Subcutaneous abdominal adipose tissue (tissue), 5 donors: ENCODE measurements around the gene NUDC.
"Not testable (repeated sequence)": the region's sequence is repeated elsewhere in the genome, so short reads cannot be mapped to it uniquely, and the experiment has no call there.

ENCODE experiments used
- H3K27ac ChIP-seq: one replicate; pipeline ENCODE4 v1.7.0; 2013; ENCODE audit warnings: low read depth, mild to moderate bottlenecking, inconsistent platforms, low read length, moderate library complexity
- H3K27me3 ChIP-seq, 5 donors: one replicate each; pipeline ENCODE4 v1.7.0; 2013; ENCODE audit warnings: low read length in 5 of 5, inconsistent platforms in 1 of 5; ENCODE audit not compliant: control insufficient read depth in 5 of 5, insufficient read depth in 4 of 5
- H3K36me3 ChIP-seq, 5 donors: one replicate each; pipeline ENCODE4 v1.7.0; 2013; ENCODE audit warnings: low read length in 5 of 5; ENCODE audit not compliant: control insufficient read depth in 5 of 5, insufficient read depth in 5 of 5
- H3K4me1 ChIP-seq, 5 donors: one replicate each; pipeline ENCODE4 v1.7.0; 2013; ENCODE audit warnings: low read length in 5 of 5, mild to moderate bottlenecking in 3 of 5, moderate library complexity in 1 of 5; ENCODE audit not compliant: control insufficient read depth in 5 of 5, insufficient read depth in 5 of 5
- H3K4me3 ChIP-seq, 5 donors: one replicate each; pipeline ENCODE4 v1.7.0; 2013; ENCODE audit warnings: low read length in 5 of 5, low read depth in 1 of 5
- H3K9ac ChIP-seq, 5 donors: one replicate each; pipeline ENCODE4 v1.7.0; 2013; ENCODE audit warnings: low read length in 5 of 5, mild to moderate bottlenecking in 4 of 5, moderate library complexity in 3 of 5
- H3K9me3 ChIP-seq, 5 donors: one replicate each; pipeline ENCODE4 v1.7.0; 2013; ENCODE audit warnings: low read length in 5 of 5; ENCODE audit not compliant: control insufficient read depth in 5 of 5
- donor health status: healthy.
- donor health status: healthy.
- donor health status: healthy.
- donor health status: healthy.
- donor health status: healthy.

Gene NUDC

GRCh38 chr1:26948725-26949057 is 27.1 kb downstream of the NUDC start:
- H3K4me1 ChIP-seq, H3K4me3 ChIP-seq, H3K9me3 ChIP-seq, H3K27me3 ChIP-seq, H3K9ac ChIP-seq, H3K27ac ChIP-seq: not testable (repeated sequence)
- H3K36me3 ChIP-seq: peaks cover 0 to 35% (median 22%) of the 10 kb centered on the region in 5 donors

- Histone ChIP-seq H3K4me3 (no peak overlapping the region), H3K36me3 (peaks cover 0 to 28% (median 20%) of the 10 kb centered on the region in 5 donors), H3K27ac (no peak overlapping the region), H3K27me3 (no peaks in the 10 kb centered on the region), H3K9ac (no peak overlapping the region), H3K4me1 (peaks cover 0 to 8% (median 0%) of the 10 kb centered on the region in 5 donors), H3K9me3 (no peaks in the 10 kb centered on the region)
Measured at GRCh38 chr1:26949266-26949925, 27.9 kb downstream of the NUDC start.

GRCh38 chr1:26949926-26950319 is 28.4 kb downstream of the NUDC start:
- H3K4me1 ChIP-seq: peaks cover 0 to 8% (median 0%) of the 10 kb centered on the region in 5 donors
- H3K36me3 ChIP-seq: peaks cover 0 to 23% (median 18%) of the 10 kb centered on the region in 5 donors
- no peak overlapping the region for H3K9ac ChIP-seq
- no peaks in the 10 kb centered on the region for H3K9me3 ChIP-seq
- no peaks in the 10 kb centered on the region for H3K27me3 ChIP-seq
- H3K4me3 ChIP-seq: no peak overlapping the region
- no peak overlapping the region for H3K27ac ChIP-seq

- Histone ChIP-seq H3K27me3 (peaks cover 0 to 4% (median 0%) of the 10 kb centered on the region in 5 donors), H3K9me3 (no peaks in the 10 kb centered on the region), H3K36me3 (peaks cover 0 to 16% (median 11%) of the 10 kb centered on the region in 5 donors), H3K27ac (no peak overlapping the region), H3K4me1 (peaks cover 0 to 8% (median 0%) of the 10 kb centered on the region in 5 donors), H3K4me3 (no peak overlapping the region), H3K9ac (no peak overlapping the region)
Measured at GRCh38 chr1:26950602-26951001, 29.1 kb downstream of the NUDC start.

GRCh38 chr1:26951216-26951615 is 29.7 kb downstream of the NUDC start:
- no peak overlapping the region for H3K27ac ChIP-seq
- peaks cover 0 to 5% (median 0%) of the 10 kb centered on the region in 5 donors for H3K4me1 ChIP-seq
- no peak overlapping the region for H3K9ac ChIP-seq
- peaks cover 0 to 4% (median 0%) of the 10 kb centered on the region in 5 donors for H3K27me3 ChIP-seq
- H3K4me3 ChIP-seq: no peak overlapping the region
- peaks cover 0 to 10% (median 6%) of the 10 kb centered on the region in 5 donors for H3K36me3 ChIP-seq
- H3K9me3 ChIP-seq: peaks cover 0 to 5% (median 4%) of the 10 kb centered on the region in 5 donors

GRCh38 chr1:26951821-26952497 is 30.4 kb downstream of the NUDC start:
- H3K27ac ChIP-seq: no peak overlapping the region

GRCh38 chr1:26953374-26953773 is 31.8 kb downstream of the NUDC start:
- no peaks in the 10 kb centered on the region for H3K36me3 ChIP-seq
- H3K27ac ChIP-seq: no peak overlapping the region
- no peak overlapping the region for H3K9ac ChIP-seq
- peaks cover 0 to 8% (median 5%) of the 10 kb centered on the region in 5 donors for H3K9me3 ChIP-seq
- peaks cover 0 to 12% (median 7%) of the 10 kb centered on the region in 5 donors for H3K27me3 ChIP-seq
- no peak overlapping the region for H3K4me3 ChIP-seq
- peaks cover 0 to 5% (median 0%) of the 10 kb centered on the region in 5 donors for H3K4me1 ChIP-seq

More at GRCh38 chr1:26951821-26952497, 30.4 kb downstream of the NUDC start:
- no peak overlapping the region for H3K4me3 ChIP-seq
- peaks cover 0 to 4% (median under 1%) of the 10 kb centered on the region in 5 donors for H3K27me3 ChIP-seq
- H3K9me3 ChIP-seq: peaks cover 0 to 8% (median 5%) of the 10 kb centered on the region in 5 donors
- peaks cover 0 to 4% (median under 1%) of the 10 kb centered on the region in 5 donors for H3K36me3 ChIP-seq
- H3K9ac ChIP-seq: no peak overlapping the region
- H3K4me1 ChIP-seq: peaks cover 0 to 5% (median 0%) of the 10 kb centered on the region in 5 donors

- Histone ChIP-seq H3K27me3 (peaks cover 18 to 40% (median 32%) of the 10 kb centered on the region in 5 donors), H3K9ac (no peak overlapping the region), H3K4me1 (peaks cover 0 to 12% (median 8%) of the 10 kb centered on the region in 5 donors), H3K36me3 (no peaks in the 10 kb centered on the region), H3K27ac (no peak overlapping the region), H3K4me3 (no peak overlapping the region), H3K9me3 (peaks cover 0 to 8% (median 5%) of the 10 kb centered on the region in 5 donors)
Measured at GRCh38 chr1:26956321-26956720, 34.8 kb downstream of the NUDC start.

GRCh38 chr1:26957306-26957705 is 35.8 kb downstream of the NUDC start:
- Histone ChIP-seq H3K9me3 (peaks cover 0 to 8% (median 5%) of the 10 kb centered on the region in 5 donors), H3K27me3 (peaks cover 18 to 47% (median 37%) of the 10 kb centered on the region in 5 donors), H3K4me3 (no peak overlapping the region), H3K9ac (no peak overlapping the region), H3K27ac (no peak overlapping the region), H3K4me1 (peaks cover 0 to 12% (median 8%) of the 10 kb centered on the region in 5 donors), H3K36me3 (no peaks in the 10 kb centered on the region)

GRCh38 chr1:26959270-26959669 is 37.7 kb downstream of the NUDC start:
- Histone ChIP-seq H3K27ac (no peak overlapping the region), H3K4me3 (no peak overlapping the region), H3K27me3 (peaks cover 18 to 51% (median 37%) of the 10 kb centered on the region in 5 donors), H3K9ac (no peak overlapping the region), H3K4me1 (peaks cover 0 to 12% (median 8%) of the 10 kb centered on the region in 5 donors), H3K9me3 (peaks cover 0 to 8% (median 5%) of the 10 kb centered on the region in 5 donors), H3K36me3 (no peaks in the 10 kb centered on the region)
